KOPT-K1 (cell line): Measurements from ENCODE around the gene TTYH1.
"Not testable (repeated sequence)": the region's sequence is repeated elsewhere in the genome, so short reads cannot be mapped to it uniquely, and the experiment has no call there.

Source experiments
- H3K27ac ChIP-seq: fragments of 200-600 bp; sonication (generic); 2 replicates; pipeline ENCODE4 v1.5.1; 2016; ENCODE audit warnings: antibody characterized with exemption, mild to moderate bottlenecking, low read depth, low read length; ENCODE audit not compliant: poor library complexity, severe bottlenecking
- H3K36me3 ChIP-seq: fragments of 200-600 bp; sonication (generic); 2 replicates; pipeline ENCODE4 v1.5.1; 2017; ENCODE audit warnings: antibody characterized with exemption, mild to moderate bottlenecking, low read length, moderate library complexity; ENCODE audit not compliant: insufficient read depth
- H3K9me3 ChIP-seq: fragments of 200-600 bp; sonication (generic); 2 replicates; pipeline ENCODE4 v1.5.1; 2017; ENCODE audit warnings: antibody characterized with exemption, low read length, mild to moderate bottlenecking; ENCODE audit not compliant: insufficient read depth, poor library complexity, severe bottlenecking

Gene TTYH1

DNA sequence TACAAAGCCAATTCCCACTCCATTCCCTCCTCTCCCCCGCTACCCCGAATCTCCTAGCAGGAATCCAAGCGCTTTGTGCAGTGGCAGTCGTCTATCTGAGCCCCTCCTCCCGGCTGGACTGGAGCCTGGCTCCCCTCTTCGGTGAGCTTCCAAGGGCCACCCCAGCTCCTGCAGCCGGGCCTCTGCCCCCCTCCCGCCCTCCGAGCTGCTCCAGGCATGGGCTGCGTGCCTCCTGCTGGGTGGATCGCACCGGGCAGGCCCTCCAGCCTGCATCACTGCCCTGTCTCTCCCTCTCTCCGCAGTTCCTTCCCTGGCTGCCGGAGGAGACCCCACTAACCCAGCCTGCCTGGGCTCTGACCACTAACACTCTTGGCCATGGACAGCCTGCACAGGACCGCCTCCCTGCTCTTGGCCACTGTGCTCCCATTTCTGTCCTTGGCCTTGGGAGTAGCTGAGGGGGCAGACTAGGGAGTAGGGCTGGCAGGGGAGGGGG is 20.8 kb downstream of the TTYH1 start:
- Histone ChIP-seq H3K27ac (no peak overlapping the region), H3K36me3 (peaks cover 11% of the 10 kb centered on the region; the same call in 1 of the 2 replicates), H3K9me3 (no peaks in the 10 kb centered on the region)

DNA sequence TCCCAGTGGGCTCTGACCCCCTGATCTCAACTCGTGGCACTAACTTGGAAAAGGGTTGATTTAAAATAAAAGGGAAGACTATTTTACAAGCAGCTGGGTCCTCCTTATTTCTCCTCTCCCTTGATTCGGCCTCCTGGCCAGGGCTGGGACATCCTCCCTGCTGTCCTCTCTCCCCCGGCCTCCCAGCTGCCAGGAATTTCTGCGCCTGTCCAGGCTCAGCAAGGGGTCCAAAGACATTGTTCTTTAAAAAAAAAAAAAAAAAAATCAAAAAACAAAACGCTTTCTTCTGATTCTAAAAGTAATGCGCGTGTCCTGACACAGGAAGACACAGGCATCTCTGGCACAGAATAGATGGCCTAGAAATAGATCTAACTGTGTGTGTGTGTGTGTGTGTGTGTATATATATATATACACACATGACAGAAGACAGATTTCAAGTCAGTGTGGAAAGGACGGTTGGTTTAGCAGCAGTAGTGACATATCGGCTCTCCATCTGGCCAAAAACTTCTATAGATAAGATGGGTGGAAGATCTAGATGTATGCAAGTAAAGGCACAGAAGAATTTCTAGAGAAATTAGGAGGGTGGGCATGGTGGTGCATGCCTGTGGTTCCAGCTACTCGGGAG is 21.5 kb downstream of the TTYH1 start:
- Histone ChIP-seq H3K9me3 (no peaks in the 10 kb centered on the region), H3K36me3 (peaks cover 11% of the 10 kb centered on the region; the same call in 1 of the 2 replicates), H3K27ac (no peak overlapping the region)

DNA sequence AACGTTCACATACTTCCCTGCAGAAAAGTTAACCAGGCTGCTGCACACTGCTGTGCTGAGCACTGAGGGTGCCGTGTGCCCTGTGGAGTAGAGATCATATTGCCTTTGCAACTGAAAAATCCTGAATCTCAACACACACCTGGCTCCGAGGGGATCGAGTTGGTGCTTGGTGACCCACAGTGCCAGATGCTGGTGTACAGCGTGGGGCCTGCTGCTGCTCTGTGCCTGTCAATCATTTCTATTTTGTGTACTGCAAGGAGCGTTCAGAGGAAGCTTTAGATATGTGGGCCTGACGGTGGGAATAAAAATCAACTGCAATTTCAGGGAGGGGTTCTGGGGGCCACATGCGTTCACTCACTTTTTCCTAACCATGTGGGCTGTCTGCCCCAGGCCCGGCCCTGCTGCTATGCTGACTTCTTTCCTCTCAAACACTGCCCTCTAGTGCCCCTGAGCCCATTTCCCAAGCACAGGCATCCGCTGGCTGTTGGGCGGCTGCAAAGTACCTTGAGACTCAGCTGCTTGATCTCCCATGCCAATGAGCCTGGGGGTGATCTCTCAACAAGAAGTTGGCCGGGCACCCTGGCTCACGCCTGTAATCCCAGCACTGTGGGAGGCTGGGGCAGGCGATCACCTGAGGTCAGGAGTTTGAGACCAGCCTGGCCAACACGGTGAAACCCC is 24.0 kb downstream of the TTYH1 start:
- H3K36me3 ChIP-seq, result peaks cover 22% of the 10 kb centered on the region
- H3K27ac ChIP-seq, result no peak overlapping the region
- H3K9me3 ChIP-seq, result no peaks in the 10 kb centered on the region

DNA sequence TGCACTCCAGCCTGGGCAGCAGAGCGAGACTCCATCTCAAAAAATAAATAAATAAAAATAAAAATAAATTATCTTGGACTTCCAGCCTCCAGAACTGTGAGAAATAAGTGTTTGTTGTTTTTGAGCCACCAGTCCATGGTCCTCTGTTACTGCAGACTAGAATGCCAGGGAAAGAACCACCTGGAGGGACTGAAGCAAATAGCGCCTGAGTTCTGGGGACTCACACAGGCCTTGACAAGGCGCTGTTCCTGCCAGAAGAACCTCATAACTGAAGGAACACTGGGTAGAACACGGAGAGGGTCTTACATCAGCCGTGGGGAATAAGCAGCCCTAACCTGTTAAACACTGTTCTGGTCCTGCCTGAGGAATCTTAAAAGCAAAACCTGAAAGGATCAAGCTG is 25.4 kb downstream of the TTYH1 start:
- peaks cover 28% of the 10 kb centered on the region for H3K36me3 ChIP-seq
- H3K9me3 ChIP-seq, result no peaks in the 10 kb centered on the region
- no peak overlapping the region for H3K27ac ChIP-seq

DNA sequence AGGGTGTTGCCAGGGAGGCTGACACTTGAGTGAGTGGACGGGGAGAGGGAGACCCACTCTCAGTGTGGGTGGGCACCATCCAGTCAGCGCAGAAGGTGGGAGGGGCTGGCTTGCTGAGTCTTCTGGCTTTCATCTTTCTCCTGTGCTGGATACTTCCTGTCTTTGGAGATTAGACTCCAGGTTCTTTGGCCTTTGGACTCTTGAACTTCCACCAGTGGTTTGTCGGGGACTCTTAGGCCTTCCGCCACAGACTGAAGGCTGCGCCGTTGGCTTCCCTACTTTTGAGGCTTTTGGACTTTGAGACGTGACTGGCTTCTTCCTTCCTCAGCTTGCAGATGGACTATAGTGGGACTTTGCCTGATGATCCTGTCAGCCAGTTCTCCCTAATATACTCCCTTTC is 29.5 kb downstream of the TTYH1 start:
- Histone ChIP-seq H3K9me3 (no peaks in the 10 kb centered on the region), H3K27ac (no peak overlapping the region), H3K36me3 (peaks cover 28% of the 10 kb centered on the region)

DNA sequence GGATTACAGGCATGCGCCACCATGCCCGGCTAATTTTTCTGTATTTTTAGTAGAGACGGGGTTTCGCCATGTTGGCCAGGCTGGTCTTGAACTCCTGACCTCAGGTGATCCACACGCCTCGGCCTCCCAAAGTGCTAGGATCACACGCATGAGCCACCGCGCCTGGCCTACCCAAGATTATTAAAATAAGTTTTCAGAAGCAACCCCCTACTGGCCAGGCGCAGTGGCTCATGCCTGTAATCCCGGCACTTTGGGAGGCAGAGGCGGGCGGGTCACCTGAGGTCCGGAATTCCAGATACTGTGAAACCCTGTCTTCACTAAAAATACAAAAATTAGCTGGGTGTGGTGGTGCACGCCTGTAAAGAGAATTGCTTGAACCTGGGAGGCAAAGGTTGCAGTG is 31.1 kb downstream of the TTYH1 start:
- not testable (repeated sequence) for H3K9me3 ChIP-seq, H3K27ac ChIP-seq
- peaks cover 34% of the 10 kb centered on the region for H3K36me3 ChIP-seq

DNA sequence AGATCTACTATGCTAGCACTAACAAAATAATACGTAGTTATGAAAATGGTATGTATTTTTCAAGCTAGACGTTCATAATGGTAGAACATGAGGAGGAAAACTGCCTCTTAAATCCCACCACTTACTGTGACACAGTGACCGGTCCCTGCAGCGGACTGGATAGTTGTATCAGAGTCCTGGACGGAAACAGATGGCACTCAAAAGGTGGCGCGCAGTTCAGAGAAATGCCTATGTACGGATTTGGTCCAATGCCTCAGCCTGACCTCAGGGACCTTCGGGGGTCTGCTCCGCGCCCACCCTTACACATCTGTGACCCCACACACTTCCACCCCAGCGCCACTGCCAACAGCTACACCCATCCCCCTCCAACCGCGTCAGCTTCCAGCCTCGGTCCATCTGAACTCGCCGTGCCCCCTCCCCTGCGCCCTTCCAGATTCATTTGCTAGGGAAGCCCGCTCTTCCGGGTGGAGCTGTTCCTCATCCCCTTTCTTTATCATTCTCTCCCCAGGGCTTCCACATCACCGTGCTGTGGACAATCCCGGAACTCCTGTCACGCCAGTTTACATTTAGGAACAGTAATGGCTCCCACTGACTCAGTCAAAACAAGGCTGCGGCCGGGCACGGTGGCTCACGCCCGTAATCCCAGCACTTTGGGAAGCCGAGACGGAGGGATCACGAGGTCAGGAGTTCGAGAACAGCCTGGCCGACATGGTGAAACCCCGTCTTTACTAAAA is 32.9 kb downstream of the TTYH1 start:
- H3K27ac ChIP-seq, result peak overlapping the region; percentile 89
- no peaks in the 10 kb centered on the region for H3K9me3 ChIP-seq
- H3K36me3 ChIP-seq, result peaks cover 47% of the 10 kb centered on the region

DNA sequence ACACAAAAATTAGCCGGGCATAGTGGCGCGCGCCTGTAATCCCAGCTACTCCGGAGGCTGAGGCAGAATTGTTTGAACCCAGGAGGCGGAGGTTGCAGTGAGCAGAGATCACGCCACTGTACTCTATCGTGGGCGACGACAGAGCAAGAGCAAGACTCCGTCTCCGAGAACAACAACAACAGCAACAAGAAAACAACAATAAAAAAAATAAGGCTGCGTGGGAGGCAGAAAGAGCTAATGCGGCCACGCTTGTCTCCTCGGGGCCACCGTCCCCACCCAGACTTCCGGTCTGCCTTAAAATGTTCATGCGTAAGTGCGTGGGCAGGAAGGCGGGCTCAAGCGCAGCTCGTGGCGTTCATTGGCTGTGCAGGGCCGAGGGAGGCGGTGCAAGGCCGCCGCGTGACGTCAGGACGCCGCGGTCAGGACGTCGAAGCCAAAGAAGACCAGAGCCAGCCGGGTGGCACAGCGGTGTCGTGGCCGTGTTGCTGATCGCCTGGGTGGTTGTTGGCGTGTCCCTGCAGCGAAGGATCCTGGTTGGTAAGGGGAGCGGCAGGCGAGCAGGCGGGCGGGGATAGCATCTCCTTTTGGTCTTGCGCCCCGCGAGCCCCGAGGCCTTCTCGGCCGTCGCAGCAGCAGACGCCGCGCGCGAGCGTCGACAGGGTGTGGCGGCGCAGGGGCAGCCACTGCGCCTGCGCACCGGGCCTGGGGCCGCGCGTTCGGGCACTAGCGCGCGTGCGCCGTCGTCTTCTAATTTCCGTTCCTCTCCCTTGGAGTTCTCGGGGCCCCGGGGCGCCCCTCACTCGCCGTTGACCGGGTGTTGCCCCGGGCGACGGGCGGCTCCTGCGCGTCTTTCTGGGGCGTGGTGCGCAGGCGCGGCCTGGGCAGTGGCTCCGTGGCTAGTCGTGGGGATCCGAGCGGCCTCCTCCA is 33.8 kb downstream of the TTYH1 start, which contains the start of gene LENG8:
TSS of gene LENG8 (plus strand) at position 426 of the 927 bp plus-strand sequence. CDS start 2,146 bp downstream, outside the sequence.
- Histone ChIP-seq H3K9me3 (no peaks in the 10 kb centered on the region), H3K27ac (peak within 1 kb of the TSS; percentile 89), H3K36me3 (peaks cover 51% of the 10 kb centered on the region)

DNA sequence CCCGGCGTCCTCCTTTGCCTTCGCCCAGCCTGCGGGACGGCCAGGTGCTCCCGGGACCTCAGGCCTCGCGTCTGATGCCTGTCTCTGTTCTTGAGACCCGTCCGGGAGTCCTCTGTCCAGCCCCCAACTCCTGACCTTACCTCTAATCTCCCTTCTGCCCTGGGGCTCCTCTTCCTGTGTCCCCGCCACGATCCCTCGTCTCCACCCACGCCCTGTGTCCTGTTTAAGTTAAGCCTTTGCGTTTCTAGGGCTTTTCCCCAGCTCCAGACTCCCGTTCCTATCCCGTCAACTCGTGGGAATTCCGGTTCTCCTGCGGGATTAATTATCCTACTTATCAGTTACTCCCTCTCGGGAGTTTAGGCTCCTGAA is 34.4 kb downstream of the TTYH1 start:
- peaks cover 54% of the 10 kb centered on the region for H3K36me3 ChIP-seq
- peak overlapping the region; percentile 89 for H3K27ac ChIP-seq

DNA sequence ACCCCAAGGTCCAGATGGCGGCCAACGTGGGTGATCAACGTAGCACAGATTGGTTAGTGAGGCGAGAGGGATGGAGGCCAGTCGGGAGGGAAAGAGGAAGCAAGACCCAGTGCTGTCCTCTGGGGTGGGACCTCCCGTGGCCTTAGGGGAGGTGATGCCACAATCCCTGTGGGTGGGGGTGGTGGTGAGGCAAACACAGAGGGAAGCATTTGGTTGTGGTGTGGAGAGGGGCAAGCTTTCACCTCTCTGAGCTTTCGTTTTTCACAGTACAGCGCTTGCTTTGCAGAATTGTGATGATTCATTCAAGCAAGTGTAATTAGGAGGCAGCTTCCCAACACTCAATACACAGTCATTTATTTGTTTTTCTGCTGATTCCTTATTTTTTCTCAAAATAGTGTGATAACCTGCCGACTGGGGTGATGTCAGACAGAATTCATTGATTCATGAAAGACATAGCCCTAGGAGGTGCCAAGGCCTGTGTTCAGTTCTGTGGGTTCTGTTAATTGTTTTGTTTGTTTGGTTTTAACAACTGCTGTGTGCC is 36.1 kb downstream of the TTYH1 start:
- no peaks in the 10 kb centered on the region for H3K9me3 ChIP-seq
- H3K27ac ChIP-seq, result no peak overlapping the region
- peaks cover 57% of the 10 kb centered on the region for H3K36me3 ChIP-seq

More for the DNA sequence above, 34.4 kb downstream of the TTYH1 start:
- H3K9me3 ChIP-seq, result no peaks in the 10 kb centered on the region

DNA sequence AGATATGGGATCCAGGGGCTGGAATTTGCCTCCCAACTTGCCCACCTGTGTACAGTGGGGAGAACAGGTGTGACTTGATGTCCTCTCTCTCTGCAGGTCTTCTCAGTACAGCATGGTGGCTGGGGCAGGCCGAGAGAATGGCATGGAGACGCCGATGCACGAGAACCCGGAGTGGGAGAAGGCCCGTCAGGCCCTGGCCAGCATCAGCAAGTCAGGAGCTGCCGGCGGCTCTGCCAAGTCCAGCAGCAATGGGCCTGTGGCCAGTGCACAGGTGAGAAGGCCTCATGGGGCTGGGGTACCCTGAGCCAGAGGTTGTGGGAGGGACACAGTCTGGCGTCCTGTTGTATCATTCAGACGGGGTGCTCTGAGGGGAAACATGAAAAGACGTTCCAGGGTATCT is 36.7 kb downstream of the TTYH1 start:
- Histone ChIP-seq H3K36me3 (peaks cover 63% of the 10 kb centered on the region), H3K27ac (no peak overlapping the region), H3K9me3 (no peaks in the 10 kb centered on the region)

DNA sequence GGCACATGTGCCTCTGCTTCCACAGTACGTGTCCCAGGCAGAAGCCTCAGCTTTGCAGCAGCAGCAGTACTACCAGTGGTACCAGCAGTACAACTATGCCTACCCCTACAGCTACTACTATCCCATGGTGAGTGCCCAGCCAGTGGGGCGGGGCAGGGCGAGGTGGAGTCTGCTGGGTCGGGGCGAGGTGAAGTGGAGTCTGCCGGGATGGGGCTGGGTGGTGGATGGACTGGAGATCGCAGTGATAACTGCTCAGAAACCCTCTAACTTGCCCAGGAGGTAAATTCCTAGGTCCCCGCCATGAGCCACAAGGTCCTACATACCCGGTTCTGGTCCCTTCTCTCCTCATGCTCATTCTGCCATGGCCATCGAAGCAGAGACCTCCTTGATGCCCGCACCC is 37.4 kb downstream of the TTYH1 start:
- Histone ChIP-seq H3K9me3 (no peaks in the 10 kb centered on the region), H3K36me3 (peaks cover 69% of the 10 kb centered on the region), H3K27ac (no peak overlapping the region)

DNA sequence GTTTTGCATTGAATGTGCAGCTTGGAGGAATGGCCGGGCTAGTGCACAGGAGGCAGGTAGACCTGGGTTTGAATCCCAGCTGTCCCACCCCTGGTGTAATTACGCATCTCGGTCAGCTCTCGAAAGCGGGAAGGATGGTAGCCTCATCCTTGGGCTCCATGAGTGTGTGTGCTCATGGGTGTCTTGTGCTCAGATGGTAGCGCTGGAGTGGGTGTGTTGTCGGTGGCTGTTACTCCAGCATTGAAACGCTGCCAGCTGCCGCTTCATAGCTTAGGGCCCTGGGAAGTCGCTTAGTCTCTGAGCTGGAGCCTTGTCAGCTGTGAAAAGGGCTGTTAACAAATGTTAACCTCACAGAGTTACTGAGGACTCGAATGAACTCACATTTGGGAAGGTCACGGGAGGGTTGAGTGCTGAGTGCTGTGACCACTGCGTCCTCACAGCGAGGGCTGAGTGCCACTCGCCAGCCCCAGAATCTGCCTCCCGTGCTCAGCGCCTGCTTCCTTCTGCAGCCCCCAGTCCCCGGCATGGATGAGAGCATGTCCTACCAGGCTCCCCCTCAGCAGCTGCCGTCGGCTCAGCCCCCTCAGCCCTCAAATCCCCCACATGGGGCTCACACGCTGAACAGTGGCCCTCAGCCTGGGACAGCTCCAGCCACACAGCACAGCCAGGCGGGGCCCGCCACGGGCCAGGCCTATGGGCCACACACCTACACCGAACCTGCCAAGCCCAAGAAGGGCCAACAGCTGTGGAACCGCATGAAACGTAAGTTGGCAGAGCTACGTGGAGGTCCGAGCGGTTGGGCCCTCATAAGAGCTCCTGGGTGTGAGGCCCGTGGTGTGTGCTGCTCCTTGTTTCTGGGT is 38.9 kb downstream of the TTYH1 start:
- Histone ChIP-seq H3K27ac (no peak overlapping the region), H3K36me3 (peaks cover 84% of the 10 kb centered on the region), H3K9me3 (no peaks in the 10 kb centered on the region)
